Hematopoietic multipotent progenitor cell treated with erythropoietin and hydrocortisone succinate and interleukin-3 and kit ligand, for 17 days (in vitro differentiated cells): Measurements from ENCODE around the gene LGALS4.
"Not testable (repeated sequence)": the region's sequence is repeated elsewhere in the genome, so short reads cannot be mapped to it uniquely, and the experiment has no call there.

ENCODE experiments used
- DNase-seq: peaks from one replicate; pipeline ENCODE4 v3.0.0-alpha.2; 2015; ENCODE audit warnings: low spot score

LGALS4 gene

GRCh38 chr19:38842439-38843174 lies 29.9 kb upstream of the LGALS4 start:
- no peak for DNase-seq

- no peak for DNase-seq
Measured at GRCh38 chr19:38841787-38842438, 29.2 kb upstream of the LGALS4 start.

GRCh38 chr19:38841180-38841766 lies 28.5 kb upstream of the LGALS4 start:
- DNase-seq, result no peak

- DNase-seq, result no peak
Measured at GRCh38 chr19:38840583-38840968, 27.8 kb upstream of the LGALS4 start.

- no peak for DNase-seq
Measured at GRCh38 chr19:38839816-38840582, 27.3 kb upstream of the LGALS4 start.

GRCh38 chr19:38838986-38839761 lies 26.4 kb upstream of the LGALS4 start:
- DNase-seq, result no peak

- no peak for DNase-seq
Measured at GRCh38 chr19:38838208-38838985, 25.7 kb upstream of the LGALS4 start.

GRCh38 chr19:38837656-38838121 lies 24.9 kb upstream of the LGALS4 start:
- no peak for DNase-seq

- DNase-seq, result no peak
Measured at GRCh38 chr19:38836983-38837626, 24.4 kb upstream of the LGALS4 start.

- DNase-seq, result no peak
Measured at GRCh38 chr19:38836159-38836982, 23.6 kb upstream of the LGALS4 start.

- DNase-seq, result no peak
Measured at GRCh38 chr19:38834590-38834989, 21.8 kb upstream of the LGALS4 start.

GRCh38 chr19:38834104-38834490 lies 21.4 kb upstream of the LGALS4 start:
- no peak for DNase-seq

GRCh38 chr19:38833092-38833425 lies 20.3 kb upstream of the LGALS4 start:
- DNase-seq, result no peak

- no peak for DNase-seq
Measured at GRCh38 chr19:38831142-38831605, 18.4 kb upstream of the LGALS4 start.

GRCh38 chr19:38830039-38830733 lies 17.4 kb upstream of the LGALS4 start:
- no peak for DNase-seq

GRCh38 chr19:38829203-38829602 lies 16.5 kb upstream of the LGALS4 start:
- DNase-seq, result not testable (repeated sequence)

- DNase-seq, result no peak
Measured at GRCh38 chr19:38826856-38827551, 14.3 kb upstream of the LGALS4 start.

- DNase-seq, result not testable (repeated sequence)
Measured at GRCh38 chr19:38825936-38826335, 13.2 kb upstream of the LGALS4 start.
